ENCODE data around the gene SLPI. TPM values are rescaled to one million over a fixed set of nuclear protein-coding genes. Genes with fewer than 3 reads are reported as not detected.
A peak's percentile ranks its signal among the peaks of the same experiment; 100 is the strongest.

The SLPI gene
- total RNA-seq, 1 experiment from 2014 or later, result 207 TPM

DNA sequence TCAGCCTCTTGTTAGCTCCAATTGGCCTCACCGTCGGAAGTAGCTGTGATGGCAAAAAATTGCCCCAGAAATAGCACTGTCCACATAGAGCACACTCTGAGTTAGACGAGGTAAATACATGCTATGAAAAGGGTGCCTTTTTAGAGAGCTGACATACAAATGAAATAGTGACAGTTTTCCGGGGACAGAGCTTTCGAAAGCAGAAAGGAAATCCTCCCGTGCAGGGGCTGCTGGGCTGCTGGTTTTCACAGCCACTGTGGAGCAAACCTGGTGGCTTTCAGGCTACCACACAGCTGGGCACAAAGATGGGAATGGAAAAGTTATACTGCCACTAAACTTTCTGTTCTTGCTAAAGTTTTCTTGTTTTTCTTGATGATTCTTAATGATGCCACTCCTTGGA, 8.3 kb downstream of the SLPI start:
- Histone ChIP-seq H3K9me2 (replicated peaks; ENCODE audit: low read length) (no peaks in the 10 kb centered on the region), H3K9me3 (ENCODE audit: low read length) (no peaks in the 10 kb centered on the region), H3K4me1 (ENCODE audit: insufficient read depth, low read length) (no peaks in the 10 kb centered on the region), H3K4me2 (ENCODE audit: low read length) (no peak overlapping the region), H3K36me3 (ENCODE audit: low read depth, low read length) (no peaks in the 10 kb centered on the region), H3K4me3 (ENCODE audit: low read length) (no peak overlapping the region), H4K20me1 (ENCODE audit: low read length) (no peaks in the 10 kb centered on the region), H3K27ac (ENCODE audit: low read length) (no peak overlapping the region), H3K79me2 (ENCODE audit: low read length) (no peaks in the 10 kb centered on the region), H3K9ac (ENCODE audit: low read length) (no peak overlapping the region), H2AFZ (ENCODE audit: low read length) (no peak overlapping the region), H3K27me3 (ENCODE audit: low read length) (no peaks in the 10 kb centered on the region), H3F3A (ENCODE audit: low read length, unreplicated experiment) (no peaks in the 10 kb centered on the region)
- POLR2A ChIA-PET (ENCODE audit: unreplicated experiment), result no interaction called here
- no TSS peak for BruUV-seq (replicated peaks)
- ATAC-seq (no peak), DNase-seq (no peak)
- CTCF ChIA-PET, result no interaction called here
- TF ChIP-seq CTCF (conservative IDR thresholded peaks at IDR 0.05; ENCODE audit: low read depth, low read length) (no peak), EZH2 (IDR thresholded peaks at IDR 0.05; ENCODE audit: low read length, unreplicated experiment) (no peak), EZH2phosphoT487 (IDR thresholded peaks at IDR 0.05; ENCODE audit: borderline replicate concordance, low read length) (no peak)
- intact Hi-C loops (cut with micrococcal nuclease), result no loop called here

GRCh38 chr20:45238139-45238538, 16.2 kb downstream of the SLPI start:
- H3K9ac ChIP-seq (ENCODE audit: low read length), result no peak overlapping the region
- ATAC-seq (no peak), DNase-seq (no peak)
- TF ChIP-seq CTCF (conservative IDR thresholded peaks at IDR 0.05; ENCODE audit: low read depth, low read length) (no peak), EZH2 (IDR thresholded peaks at IDR 0.05; ENCODE audit: low read length, unreplicated experiment) (no peak), EZH2phosphoT487 (IDR thresholded peaks at IDR 0.05; ENCODE audit: borderline replicate concordance, low read length) (no peak)
- H3K9me3 ChIP-seq (ENCODE audit: low read length), result no peaks in the 10 kb centered on the region
- no peaks in the 10 kb centered on the region for H4K20me1 ChIP-seq (ENCODE audit: low read length)
- no peak overlapping the region for H3K27ac ChIP-seq (ENCODE audit: low read length)
- intact Hi-C loops (cut with micrococcal nuclease), result no loop called here
- no peak overlapping the region for H3K4me2 ChIP-seq (ENCODE audit: low read length)
- BruUV-seq (replicated peaks), result no TSS peak
- ChIA-PET POLR2A (ENCODE audit: unreplicated experiment) (no interaction called here), CTCF (interaction anchor here (0.6 kb wide), 1 partner anchor 52 kb away, joined by 3 read pairs; no protein-coding TSS in a partner anchor)
- no peaks in the 10 kb centered on the region for H3K4me1 ChIP-seq (ENCODE audit: insufficient read depth, low read length)
- H3K36me3 ChIP-seq (ENCODE audit: low read depth, low read length), result no peaks in the 10 kb centered on the region
- H3F3A ChIP-seq (ENCODE audit: low read length, unreplicated experiment), result no peaks in the 10 kb centered on the region
- H3K27me3 ChIP-seq (ENCODE audit: low read length), result no peaks in the 10 kb centered on the region
- no peaks in the 10 kb centered on the region for H3K9me2 ChIP-seq (replicated peaks; ENCODE audit: low read length)
- H3K4me3 ChIP-seq (ENCODE audit: low read length), result no peak overlapping the region
- H2AFZ ChIP-seq (ENCODE audit: low read length), result no peak overlapping the region
- no peaks in the 10 kb centered on the region for H3K79me2 ChIP-seq (ENCODE audit: low read length)

GRCh38 chr20:45235995-45236394, 18.4 kb downstream of the SLPI start:
- Histone ChIP-seq H3K27me3 (ENCODE audit: low read length) (no peaks in the 10 kb centered on the region), H3F3A (ENCODE audit: low read length, unreplicated experiment) (no peaks in the 10 kb centered on the region), H3K79me2 (ENCODE audit: low read length) (no peaks in the 10 kb centered on the region), H3K4me1 (ENCODE audit: insufficient read depth, low read length) (no peaks in the 10 kb centered on the region), H2AFZ (ENCODE audit: low read length) (no peak overlapping the region), H3K9me3 (ENCODE audit: low read length) (no peaks in the 10 kb centered on the region), H3K9ac (ENCODE audit: low read length) (no peak overlapping the region), H3K36me3 (ENCODE audit: low read depth, low read length) (no peaks in the 10 kb centered on the region), H3K9me2 (replicated peaks; ENCODE audit: low read length) (no peaks in the 10 kb centered on the region), H3K27ac (ENCODE audit: low read length) (no peak overlapping the region), H4K20me1 (ENCODE audit: low read length) (no peaks in the 10 kb centered on the region), H3K4me2 (ENCODE audit: low read length) (no peak overlapping the region), H3K4me3 (ENCODE audit: low read length) (no peak overlapping the region)
- ATAC-seq (no peak), DNase-seq (peak; percentile 67)
- TF ChIP-seq EZH2phosphoT487 (IDR thresholded peaks at IDR 0.05; ENCODE audit: borderline replicate concordance, low read length), result no peak
- TF ChIP-seq CTCF (conservative IDR thresholded peaks at IDR 0.05; ENCODE audit: low read depth, low read length), result peak; percentile 91
- TF ChIP-seq EZH2 (IDR thresholded peaks at IDR 0.05; ENCODE audit: low read length, unreplicated experiment), result no peak
- intact Hi-C loops (cut with micrococcal nuclease), result no loop called here
- ChIA-PET CTCF (no interaction called here), POLR2A (ENCODE audit: unreplicated experiment) (no interaction called here)
- no TSS peak for BruUV-seq (replicated peaks)
